ENCODE measurements around the gene BAX. TPM values are rescaled to one million over a fixed set of nuclear protein-coding genes. Genes with fewer than 3 reads are reported as not detected.
"Not testable (repeated sequence)": the region's sequence is repeated elsewhere in the genome, so short reads cannot be mapped to it uniquely, and the experiment has no call there.

The BAX gene
- polyA plus RNA-seq, 1 of the 3 experiments (the other 2 are of a cell fraction): 640 TPM

GRCh38 chr19:48907671-48908070 lies 47.0 kb upstream of the BAX start:
- H3F3A ChIP-seq (replicated peaks; ENCODE audit: insufficient read depth): no peaks in the 10 kb centered on the region
- H3K4me3 ChIP-seq (ENCODE audit: low read depth in 2 of 2, low read length in 1 of 2): no peak overlapping the region
- H2AFZ ChIP-seq (ENCODE audit: low read depth): no peak overlapping the region
- 91% methylated on average over 14 of the region's 14 CpGs for WGBS (ENCODE audit: low lambda C conversion rate)
- H3K4me2 ChIP-seq: no peak overlapping the region
- H3K9ac ChIP-seq: no peak overlapping the region
- H3K4me1 ChIP-seq (ENCODE audit: control insufficient read depth in 1 of 2, insufficient read depth in 2 of 2, low read depth in 1 of 2, low read length in 1 of 2): no peaks in the 10 kb centered on the region; a peak in 1 of 4 replicates
- H3K79me2 ChIP-seq (ENCODE audit: insufficient read depth): no peaks in the 10 kb centered on the region
- H3K27ac ChIP-seq (ENCODE audit: low read depth in 2 of 2, low read length in 1 of 2): no peak overlapping the region
- POLR2A ChIA-PET: no interaction called here
- H3K36me3 ChIP-seq (replicated peaks in 1 of 2; ENCODE audit: control insufficient read depth in 1 of 2, insufficient read depth in 2 of 2, low read length in 1 of 2): peaks cover 19 to 42% of the 10 kb centered on the region in 2 experiments
- DNase-seq: no peak
- H3K9me2 ChIP-seq: no peaks in the 10 kb centered on the region
- H4K20me1 ChIP-seq (ENCODE audit: insufficient read depth): no peaks in the 10 kb centered on the region
- no peaks in the 10 kb centered on the region for H3K27me3 ChIP-seq (ENCODE audit: insufficient read depth)
- H3K9me3 ChIP-seq: no peaks in the 10 kb centered on the region
- CTCF ChIA-PET: no interaction called here
- TF ChIP-seq ZBTB33 (IDR thresholded peaks at IDR 0.05; ENCODE audit: borderline replicate concordance, low read depth) (no peak), EP300 (IDR thresholded peaks at IDR 0.05; ENCODE audit: borderline replicate concordance in 1 of 2, low read depth in 1 of 2, low read length in 1 of 2) (no peak), USF2 (IDR thresholded peaks at IDR 0.05; ENCODE audit: borderline replicate concordance, low read depth, low read length) (no peak), NFIC (IDR thresholded peaks at IDR 0.05; ENCODE audit: borderline replicate concordance) (no peak), SIN3A (IDR thresholded peaks at IDR 0.05; ENCODE audit: borderline replicate concordance, low read depth, low read length) (no peak), CHD2 (IDR thresholded peaks at IDR 0.05; ENCODE audit: low read length, partially characterized antibody) (no peak), TEAD4 (IDR thresholded peaks at IDR 0.05; ENCODE audit: borderline replicate concordance, insufficient read depth) (no peak), PBX3 (IDR thresholded peaks at IDR 0.05) (no peak), TCF12 (IDR thresholded peaks at IDR 0.05) (no peak), CTCF (IDR thresholded peaks at IDR 0.05) (no peak), SMC3 (IDR thresholded peaks at IDR 0.05; ENCODE audit: low read depth, low read length) (no peak), RAD21 (IDR thresholded peaks at IDR 0.05; ENCODE audit: low read length) (no peak), GATA2 (CRISPR knock-in tag; IDR thresholded peaks at IDR 0.05) (no peak), FOSL2 (IDR thresholded peaks at IDR 0.05; ENCODE audit: borderline replicate concordance, low read depth) (no peak), POLR2AphosphoS5 (IDR thresholded peaks at IDR 0.05; ENCODE audit: low read depth, low read length) (no peak), GABPA (IDR thresholded peaks at IDR 0.05; ENCODE audit: low read depth) (no peak)

- H3K27ac ChIP-seq (ENCODE audit: low read depth in 2 of 2, low read length in 1 of 2); H3K9me2 ChIP-seq; H3K9ac ChIP-seq; H3K27me3 ChIP-seq (ENCODE audit: insufficient read depth); H3K4me2 ChIP-seq; H3F3A ChIP-seq (replicated peaks; ENCODE audit: insufficient read depth); POLR2A ChIA-PET; H3K4me1 ChIP-seq (ENCODE audit: control insufficient read depth in 1 of 2, insufficient read depth in 2 of 2, low read depth in 1 of 2, low read length in 1 of 2); H3K9me3 ChIP-seq; DNase-seq; H3K4me3 ChIP-seq (ENCODE audit: low read depth in 2 of 2, low read length in 1 of 2); H2AFZ ChIP-seq (ENCODE audit: low read depth); H4K20me1 ChIP-seq (ENCODE audit: insufficient read depth); H3K79me2 ChIP-seq (ENCODE audit: insufficient read depth): not testable (repeated sequence)
- 98% methylated on average over 11 of the region's 11 CpGs for WGBS (ENCODE audit: low lambda C conversion rate)
- CTCF ChIA-PET: interaction anchor here (0.6 to 1.1 kb wide), 2 partner anchors 61 to 121 kb away, joined by 3 read pairs; no protein-coding TSS in a partner anchor
- H3K36me3 ChIP-seq (replicated peaks in 1 of 2; ENCODE audit: control insufficient read depth in 1 of 2, insufficient read depth in 2 of 2, low read length in 1 of 2): peaks cover 27 to 46% of the 10 kb centered on the region in 2 experiments
Observed at GRCh38 chr19:48909424-48910077, 45.1 kb upstream of the BAX start.

All from SK-N-SH (cell line).